Heart right ventricle (tissue), 16 donors: ENCODE data around the gene DCST1. TPM values are rescaled to one million over a fixed set of nuclear protein-coding genes. Genes with fewer than 3 reads are reported as not detected.

Source experiments
- ATAC-seq, 8 donors: fragments of 200-7000 bp; cut with Tn5 transposase; one replicate each; pipeline ENCODE4 v1.9.1; 2020; ENCODE audit warnings: mild to moderate bottlenecking in 8 of 8, moderate library complexity in 8 of 8, moderate number of reproducible peaks in 1 of 8
- DNase-seq, 2 donors: peaks; one replicate each; pipeline ENCODE4 v3.0.0-alpha.2; 2020
- H3K27ac ChIP-seq, 10 donors: fragments of 200-600 bp; sonication (generic) in 2 of 10; one replicate each; pipeline versions ENCODE4 v1.5.0 to v1.8.0; 2020 to 2022; ENCODE audit warnings: mild to moderate bottlenecking in 3 of 10
- H3K27me3 ChIP-seq, 7 donors: fragments of 200-600 bp; one replicate each; pipeline ENCODE4 v1.8.0; 2021 to 2022; ENCODE audit warnings: mild to moderate bottlenecking in 2 of 7
- H3K36me3 ChIP-seq, 9 donors: fragments of 200-600 bp; sonication (generic) in 1 of 9; one replicate each; pipeline versions ENCODE4 v1.5.0 to v1.8.0; 2020 to 2022; ENCODE audit warnings: mild to moderate bottlenecking in 2 of 9
- H3K4me1 ChIP-seq, 9 donors: fragments of 200-600 bp; sonication (generic) in 1 of 9; one replicate each; pipeline versions ENCODE4 v1.5.0 to v1.8.0; 2020 to 2022; ENCODE audit warnings: mild to moderate bottlenecking in 4 of 9
- H3K4me3 ChIP-seq, 10 donors: fragments of 200-600 bp; sonication (generic) in 2 of 10; one replicate each; pipeline versions ENCODE4 v1.5.0 to v1.8.0; 2020 to 2022; ENCODE audit warnings: mild to moderate bottlenecking in 7 of 10, moderate library complexity in 2 of 10
- H3K9me3 ChIP-seq, 11 donors: fragments of 200-600 bp in 10 of 11; sonication (generic) in 2 of 11; one replicate each; pipeline versions ENCODE4 v1.5.0 to v1.8.0; 2013 to 2022; ENCODE audit warnings: mild to moderate bottlenecking in 2 of 11, control low read depth in 1 of 11, moderate library complexity in 1 of 11
- WGBS, 2 donors: extraction: QIAGEN DNeasy Blood & Tissue Kit; methylation state at CpG; one replicate each; pipeline ENCODE4 v1.1.7; 2013; ENCODE audit warnings: inconsistent platforms in 1 of 2; 5-methylcytosine and 5-hydroxymethylcytosine counted together
- intact Hi-C, 10 donors: fragments of 100-400 bp; cut with DNase I; formaldehyde crosslinking; loops; one replicate each; pipeline versions ENCODE4 v1.11.1 to v1.14.2; 2022
- polyA plus RNA-seq, 2 donors: library from polyadenylated mRNA; stranded (reverse); fragments of 200-250 nt; gene quantifications; one replicate each; pipeline ENCODE4 v1.2.3, GENCODE V29; 2013
- total RNA-seq, 10 donors: library from RNA; stranded (reverse); fragmentation: NEBNext Ultra II Directional in 3 of 10; extraction: Animal tissue kit (Norgen Biotek cat#: 25700) in 3 of 10; gene quantifications; one replicate each; pipeline versions ENCODE4 v1.2.1 to v1.2.4, GENCODE V29; 2021 to 2023
- TF ChIP-seq, protein P1 (sequence below), 9 donors: fragments of 200-600 bp; sonication (generic) in 2 of 9; IDR thresholded peaks; one replicate each; pipeline versions ENCODE4 v1.5.0 to v1.8.0; 2021 to 2022; ENCODE audit warnings: antibody characterized with exemption in 9 of 9, mild to moderate bottlenecking in 5 of 9, moderate library complexity in 1 of 9
- donor health status: Arrhythmogenic right ventricular cardiomyopathy.
- donor health status: ischemic (EF 13 %, LVEDD 7.1; RV severe dilation, severe dysfunction).
- donor health status: healthy with polysubstance abuse.
- donor health status: DM: no; HTN: yes; CAD: no.
- donor health status: DM: no; HTN: no; CAD: no.
- donor health status: ischemic (EF 25% LVEDD 6.9; RV normal size, moderate dysfunction).
- donor health status: ischemic (EF 25% LVEDD 5.7; RV mildly dilated, moderate dysfunction).
- donor health status: healthy.
- donor health status: DM: yes; HTN: yes; CAD: no.
- donor health status: Ischemic cardiomyopathy.
- donor health status: ischemic (EF 35%, LVEDD 5.7; RV mildly dilated, moderate dysfunction).
- donor health status: nonischemic (EF 11% LVEDD 7.7; RV severe dilation, severe dysfunction).
- donor health status: DM: yes; HTN: yes; CAD: no.
- donor health status: PGD.
- donor health status: ischemic (EF 29% LVEDD 5.4; RV normal size, mild dysfunction).
- donor health status: nonischemic (EF 23%, LVEDD 6.1; RV moderate dilation, normal function).

DCST1 gene
- total and polyA plus RNA-seq, 12 donors = 0.29 TPM; not detected in 11

DNA sequence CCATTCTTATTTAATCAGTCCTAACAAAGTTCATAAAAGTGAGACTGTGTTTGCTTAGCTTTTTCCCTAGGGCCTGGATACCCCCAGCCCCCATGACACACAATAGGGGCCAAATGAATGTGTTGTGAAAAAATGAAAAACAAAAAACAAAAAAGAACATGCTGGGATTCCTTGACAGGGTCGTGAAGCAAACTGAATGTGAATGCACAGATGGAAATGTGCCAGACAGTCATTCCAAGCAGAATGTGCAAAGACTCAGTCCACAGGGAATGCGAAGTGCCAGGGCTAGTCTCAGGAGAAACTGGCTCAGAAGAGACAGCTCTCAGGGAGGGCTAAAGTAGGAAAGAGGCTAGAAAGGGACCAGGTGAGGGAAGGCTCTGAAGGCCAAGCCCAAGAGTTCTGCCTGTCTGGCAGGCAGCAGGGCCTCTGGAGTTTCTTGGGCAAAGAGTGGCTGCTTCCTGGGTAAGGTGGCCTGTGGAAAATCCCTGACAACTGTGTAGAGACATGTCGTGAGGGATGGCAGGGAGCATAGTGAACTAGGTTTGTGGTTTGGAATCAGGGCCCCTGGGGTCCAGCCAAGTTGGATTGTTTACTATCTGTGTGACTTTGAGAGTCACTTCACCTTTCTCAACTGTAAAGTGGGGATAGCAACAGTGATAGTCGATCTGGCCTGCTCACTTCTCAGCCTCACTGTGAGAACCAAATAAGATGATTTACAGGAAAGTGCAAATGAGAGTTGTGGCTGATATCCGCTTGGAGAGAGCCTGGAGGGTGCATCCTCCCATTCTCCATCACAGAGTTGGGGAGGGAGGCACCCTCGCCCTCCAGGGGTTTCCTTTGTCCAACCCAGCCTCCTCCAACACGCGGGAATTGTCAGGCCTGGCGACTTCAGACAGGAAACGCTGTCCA lies 16.3 kb downstream of the DCST1 start:
- peaks cover 12 to 49% (median 32%) of the 10 kb centered on the region in 9 donors for H3K4me1 ChIP-seq
- 18 to 20% methylated on average over 10 of the region's 10 CpGs for WGBS, 2 donors
- ATAC-seq (no peak), DNase-seq (no peak)
- H3K27me3 ChIP-seq = no peaks in the 10 kb centered on the region
- TF ChIP-seq, protein P1, sequence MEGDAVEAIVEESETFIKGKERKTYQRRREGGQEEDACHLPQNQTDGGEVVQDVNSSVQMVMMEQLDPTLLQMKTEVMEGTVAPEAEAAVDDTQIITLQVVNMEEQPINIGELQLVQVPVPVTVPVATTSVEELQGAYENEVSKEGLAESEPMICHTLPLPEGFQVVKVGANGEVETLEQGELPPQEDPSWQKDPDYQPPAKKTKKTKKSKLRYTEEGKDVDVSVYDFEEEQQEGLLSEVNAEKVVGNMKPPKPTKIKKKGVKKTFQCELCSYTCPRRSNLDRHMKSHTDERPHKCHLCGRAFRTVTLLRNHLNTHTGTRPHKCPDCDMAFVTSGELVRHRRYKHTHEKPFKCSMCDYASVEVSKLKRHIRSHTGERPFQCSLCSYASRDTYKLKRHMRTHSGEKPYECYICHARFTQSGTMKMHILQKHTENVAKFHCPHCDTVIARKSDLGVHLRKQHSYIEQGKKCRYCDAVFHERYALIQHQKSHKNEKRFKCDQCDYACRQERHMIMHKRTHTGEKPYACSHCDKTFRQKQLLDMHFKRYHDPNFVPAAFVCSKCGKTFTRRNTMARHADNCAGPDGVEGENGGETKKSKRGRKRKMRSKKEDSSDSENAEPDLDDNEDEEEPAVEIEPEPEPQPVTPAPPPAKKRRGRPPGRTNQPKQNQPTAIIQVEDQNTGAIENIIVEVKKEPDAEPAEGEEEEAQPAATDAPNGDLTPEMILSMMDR (IDR thresholded peaks at IDR 0.05) = no peak
- H3K36me3 ChIP-seq = peaks cover 0 to 18% (median 12%) of the 10 kb centered on the region in 9 donors
- peak overlapping the region; percentile 53 to 98 (median 94) for H3K27ac ChIP-seq
- H3K4me3 ChIP-seq = peak overlapping the region; percentile 51 to 98 (median 84)
- H3K9me3 ChIP-seq = no peaks in the 10 kb centered on the region
- intact Hi-C loops = loop anchor here in 5 of 10 donors (2.0 to 10.0 kb wide), 8 partner anchors 32 to 565 kb away; partner anchors contain the start of genes CKS1B (in 2 of the 5), SHC1 (in 2 of the 5), PBXIP1 (in 1 of the 5) and ZBTB7B (in 1 of the 5)

GRCh38 chr1:155050560-155051341 lies 17.1 kb downstream of the DCST1 start, which contains the start of gene ADAM15:
Gene ADAM15, plus strand, starts transcription at chr1:155051316. Its CDS starts 71 bp downstream, at chr1:155051387.
- Histone ChIP-seq H3K27me3 (no peaks in the 10 kb centered on the region), H3K4me1 (peaks cover 12 to 45% (median 27%) of the 10 kb centered on the region in 9 donors), H3K36me3 (peaks cover 0 to 26% (median 15%) of the 10 kb centered on the region in 9 donors), H3K4me3 (peak within 1 kb of the TSS; percentile 51 to 98 (median 84)), H3K27ac (peak within 1 kb of the TSS; percentile 53 to 98 (median 94)), H3K9me3 (no peaks in the 10 kb centered on the region)
- intact Hi-C loops = loop anchor here in 4 of 10 donors (2.0 to 10.0 kb wide), 7 partner anchors 33 to 566 kb away; partner anchors contain the start of genes CKS1B (in 2 of the 4), SHC1 (in 2 of the 4), PBXIP1 (in 1 of the 4) and ZBTB7B (in 1 of the 4)
- TF ChIP-seq, protein P1 (IDR thresholded peaks at IDR 0.05) = peak; percentile 85 to 96 (median 92)
- ATAC-seq = peak; percentile 73 to 91 (median 82)
- 0 to 1% methylated on average over 85 to 99 of the region's 99 CpGs for WGBS, 2 donors
- peak; percentile 82 to 88 for DNase-seq

DNA sequence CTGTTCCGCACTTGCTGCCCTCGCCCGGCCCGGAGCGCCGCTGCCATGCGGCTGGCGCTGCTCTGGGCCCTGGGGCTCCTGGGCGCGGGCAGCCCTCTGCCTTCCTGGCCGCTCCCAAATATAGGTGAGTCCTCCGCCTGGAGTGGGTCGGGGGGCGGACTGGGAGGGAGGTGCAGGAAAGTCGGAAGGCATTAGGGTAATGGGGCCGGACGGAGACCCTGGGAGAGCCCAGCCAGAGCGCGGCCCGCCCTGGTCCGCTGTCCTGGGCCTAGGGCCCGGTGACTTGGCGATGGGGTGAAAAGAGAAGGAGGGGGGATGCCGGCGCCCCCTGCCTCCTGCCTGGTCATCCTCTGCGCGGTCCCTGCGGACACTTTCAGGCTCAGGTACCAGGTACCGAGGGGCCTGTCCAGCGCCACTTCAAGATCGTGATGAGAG lies 17.7 kb downstream of the DCST1 start:
- TF ChIP-seq, protein P1 (IDR thresholded peaks at IDR 0.05) = no peak
- 1% methylated on average over 31 of the region's 31 CpGs for WGBS, 2 donors
- Histone ChIP-seq H3K4me1 (peaks cover 12 to 45% (median 27%) of the 10 kb centered on the region in 9 donors), H3K27me3 (no peaks in the 10 kb centered on the region), H3K9me3 (no peaks in the 10 kb centered on the region), H3K27ac (peak overlapping the region; percentile 53 to 98 (median 94)), H3K36me3 (peaks cover 0 to 32% (median 20%) of the 10 kb centered on the region in 9 donors), H3K4me3 (peak overlapping the region; percentile 51 to 98 (median 84))
- intact Hi-C loops = loop anchor here in 4 of 10 donors (2.0 to 10.0 kb wide), 7 partner anchors 33 to 567 kb away; partner anchors contain the start of genes CKS1B (in 2 of the 4), SHC1 (in 2 of the 4), PBXIP1 (in 1 of the 4) and ZBTB7B (in 1 of the 4)
- ATAC-seq (peak in 7 of 8 donors; percentile 0 to 16 (median 4)), DNase-seq (no peak)
